IMR-90 (cell line): Measurements from ENCODE around the gene CCDC122. TPM values are rescaled to one million over a fixed set of nuclear protein-coding genes. Genes with fewer than 3 reads are reported as not detected.

Experiments used
- ATAC-seq: fragments of 200-7000 bp; cut with Tn5 transposase; 2 replicates; pipeline ENCODE4 v1.9.1; 2020; ENCODE audit warnings: low read depth, mild to moderate bottlenecking, moderate library complexity
- BruUV-seq: library from RNA; stranded (reverse); fragments of 400-500 nt; replicated peaks from 2 replicates; lab custom pipeline; 2021; lab: Mats Ljungman, UMichigan
- CTCF ChIA-PET: fragments of 300-600 bp; formaldehyde crosslinking; extraction: SDS; loops from one replicate; lab custom pipeline; 2021; ENCODE audit warnings: antibody characterized with exemption; lab: Yijun Ruan, JAX
- POLR2A ChIA-PET: fragments of 300-600 bp; sonication (Branson Sonifier 250); formaldehyde crosslinking; loops from one replicate; lab custom pipeline; 2022; ENCODE audit warnings: antibody characterized with exemption; ENCODE audit not compliant: unreplicated experiment; lab: Charles Lee
- DNase-seq: peaks from one replicate; pipeline ENCODE4 v3.0.0; 2013
- H2AFZ ChIP-seq: replicated peaks from 2 replicates; pipeline ENCODE3; 2013; ENCODE audit warnings: low read length, mild to moderate bottlenecking; ENCODE audit not compliant: poor library complexity
- H2AK5ac ChIP-seq: 2 replicates; pipeline ENCODE4 v1.6.1; 2013; ENCODE audit warnings: low read depth, low read length, inconsistent platforms
- H2AK9ac ChIP-seq: replicated peaks from 2 replicates; pipeline ENCODE3; 2013; ENCODE audit warnings: mild to moderate bottlenecking, low read depth, low read length, moderate library complexity; ENCODE audit not compliant: poor library complexity
- H2BK120ac ChIP-seq: 2 replicates; pipeline ENCODE4 v1.6.1; 2013; ENCODE audit warnings: low read depth, low read length, inconsistent platforms
- H2BK15ac ChIP-seq: 3 replicates; pipeline ENCODE4 v1.6.1; 2013; ENCODE audit warnings: low read depth, low read length, inconsistent platforms
- H2BK20ac ChIP-seq: 2 replicates; pipeline ENCODE4 v1.6.1; 2013; ENCODE audit warnings: low read depth, mild to moderate bottlenecking, inconsistent platforms, low read length, moderate library complexity
- H2BK5ac ChIP-seq: 2 replicates; pipeline ENCODE4 v1.6.1; 2013; ENCODE audit warnings: mild to moderate bottlenecking, low read depth, low read length, inconsistent platforms; ENCODE audit not compliant: poor library complexity, severe bottlenecking
- H3K14ac ChIP-seq: replicated peaks from 2 replicates; pipeline ENCODE4 v1.6.1; 2013; ENCODE audit warnings: low read depth, low read length, inconsistent platforms
- H3K18ac ChIP-seq: 2 replicates; pipeline ENCODE4 v1.6.1; 2013; ENCODE audit warnings: low read depth, low read length, control low read depth
- H3K23ac ChIP-seq: 2 replicates; pipeline ENCODE4 v1.6.1; 2013; ENCODE audit warnings: low read depth, low read length, inconsistent platforms
- H3K27ac ChIP-seq: 2 replicates; pipeline ENCODE4 v1.5.1; 2013; ENCODE audit warnings: mild to moderate bottlenecking, control low read depth, low read length; ENCODE audit not compliant: insufficient read depth
- H3K27me3 ChIP-seq: 2 replicates; pipeline ENCODE4 v1.6.1; 2013; ENCODE audit warnings: low read length; ENCODE audit not compliant: control insufficient read depth, insufficient read depth
- H3K36me3 ChIP-seq: 2 replicates; pipeline ENCODE4 v1.6.1; 2013; ENCODE audit warnings: low read length, mixed read lengths; ENCODE audit not compliant: control insufficient read depth, insufficient read depth
- H3K4ac ChIP-seq: 2 replicates; pipeline ENCODE4 v1.6.1; 2013; ENCODE audit warnings: low read depth, low read length, inconsistent platforms
- H3K4me1 ChIP-seq: 2 replicates; pipeline ENCODE4 v1.6.1; 2013; ENCODE audit warnings: low read length, mixed read lengths; ENCODE audit not compliant: control insufficient read depth, insufficient read depth
- H3K4me2 ChIP-seq: 2 replicates; pipeline ENCODE4 v1.6.1; 2013; ENCODE audit warnings: low read depth, mild to moderate bottlenecking, control low read depth, low read length, moderate library complexity
- H3K4me3 ChIP-seq: 2 replicates; pipeline ENCODE4 v1.5.1; 2013; ENCODE audit warnings: low read depth, mild to moderate bottlenecking, control low read depth, low read length, moderate library complexity; ENCODE audit not compliant: insufficient read depth
- H3K56ac ChIP-seq: 2 replicates; pipeline ENCODE4 v1.6.1; 2013; ENCODE audit warnings: low read length, inconsistent platforms; ENCODE audit not compliant: insufficient read depth; ENCODE audit errors: extremely low read depth
- H3K79me1 ChIP-seq, 2 experiments: 2 replicates each; pipeline ENCODE4 v1.6.1; 2013; ENCODE audit warnings: low read length in 2 of 2, inconsistent platforms in 1 of 2, low read depth in 1 of 2
- H3K9ac ChIP-seq: 2 replicates; pipeline ENCODE4 v1.6.1; 2013; ENCODE audit warnings: low read depth, low read length, control low read depth
- H3K9me1 ChIP-seq: 2 replicates; pipeline ENCODE4 v1.6.1; 2013; ENCODE audit warnings: low read length, inconsistent platforms; ENCODE audit not compliant: insufficient read depth
- H3K9me3 ChIP-seq: 2 replicates; pipeline ENCODE4 v1.6.1; 2013; ENCODE audit warnings: low read length; ENCODE audit not compliant: control insufficient read depth, insufficient read depth
- H4K20me1 ChIP-seq: 2 replicates; pipeline ENCODE4 v1.6.1; 2013; ENCODE audit warnings: low read length, inconsistent platforms; ENCODE audit not compliant: insufficient read depth
- H4K5ac ChIP-seq: 2 replicates; pipeline ENCODE4 v1.6.1; 2013; ENCODE audit warnings: mild to moderate bottlenecking, low read depth, low read length, control low read depth
- H4K8ac ChIP-seq, 2 experiments: 2 replicates each; pipeline ENCODE4 v1.6.1; 2013; ENCODE audit warnings: low read depth in 2 of 2, low read length in 2 of 2, control low read depth in 1 of 2, inconsistent platforms in 1 of 2
- H4K91ac ChIP-seq: 2 replicates; pipeline ENCODE4 v1.6.1; 2013; ENCODE audit warnings: low read depth, low read length, inconsistent platforms; ENCODE audit not compliant: insufficient read depth
- BHLHE40 ChIP-seq: fragments of 150-350 bp; IDR thresholded peaks from 2 replicates; pipeline ENCODE4 v1.6.1; 2016; ENCODE audit warnings: mild to moderate bottlenecking, low read depth, low read length
- CEBPB ChIP-seq: IDR thresholded peaks from 2 replicates; pipeline ENCODE4 v1.6.1; 2012; ENCODE audit warnings: low read depth, low read length, improper control_type of control experiment
- CHD1 ChIP-seq: IDR thresholded peaks from 2 replicates; pipeline ENCODE4 v1.6.1; 2012; ENCODE audit warnings: low read depth, low read length, improper control_type of control experiment
- CTCF ChIP-seq: conservative IDR thresholded peaks from 2 replicates; pipeline ENCODE4 v1.5.1; 2012; ENCODE audit warnings: mild to moderate bottlenecking, low read depth, low read length, improper control_type of control experiment
- ELK1 ChIP-seq: fragments of 150-350 bp; IDR thresholded peaks from 2 replicates; pipeline ENCODE4 v1.6.1; 2016; ENCODE audit warnings: low read depth, mild to moderate bottlenecking, low read length, moderate library complexity, borderline replicate concordance
- FOS ChIP-seq: fragments of 150-350 bp; IDR thresholded peaks from 2 replicates; pipeline ENCODE4 v1.6.1; 2016; ENCODE audit warnings: low read depth, low read length
- MAFK ChIP-seq: IDR thresholded peaks from 2 replicates; pipeline ENCODE4 v1.6.1; 2012; ENCODE audit warnings: low read depth, low read length, improper control_type of control experiment
- MAZ ChIP-seq: IDR thresholded peaks from 2 replicates; pipeline ENCODE4 v1.6.1; 2012; ENCODE audit warnings: low read depth, mild to moderate bottlenecking, low read length, improper control_type of control experiment, moderate library complexity, borderline replicate concordance
- MXI1 ChIP-seq: IDR thresholded peaks from 2 replicates; pipeline ENCODE4 v1.6.1; 2012; ENCODE audit warnings: low read depth, mild to moderate bottlenecking, low read length, moderate library complexity, borderline replicate concordance
- NFE2L2 ChIP-seq: fragments of 150-350 bp; IDR thresholded peaks from 2 replicates; pipeline ENCODE4 v1.6.1; 2016; ENCODE audit warnings: low read depth, mild to moderate bottlenecking, low read length
- POLR2A ChIP-seq: IDR thresholded peaks from 2 replicates; pipeline ENCODE4 v1.6.1; 2012; ENCODE audit warnings: mild to moderate bottlenecking, low read depth, low read length
- RAD21 ChIP-seq: IDR thresholded peaks from 2 replicates; pipeline ENCODE4 v1.6.1; 2012; ENCODE audit warnings: low read length, improper control_type of control experiment
- RCOR1 ChIP-seq: IDR thresholded peaks from 2 replicates; pipeline ENCODE4 v1.6.1; 2012; ENCODE audit warnings: mild to moderate bottlenecking, low read length, improper control_type of control experiment; ENCODE audit not compliant: insufficient replicate concordance
- RFX5 ChIP-seq: IDR thresholded peaks from 2 replicates; pipeline ENCODE4 v1.8.0; 2012; ENCODE audit warnings: low read depth, mild to moderate bottlenecking, low read length, moderate library complexity
- SMC3 ChIP-seq: fragments of 150-350 bp; IDR thresholded peaks from 2 replicates; pipeline ENCODE4 v1.6.1; 2016; ENCODE audit warnings: low read depth, mild to moderate bottlenecking, antibody characterized with exemption, low read length, moderate library complexity
- USF2 ChIP-seq: fragments of 150-350 bp; IDR thresholded peaks from 2 replicates; pipeline ENCODE4 v1.6.1; 2017; ENCODE audit warnings: mild to moderate bottlenecking, antibody characterized with exemption, low read length, low read depth
- dilution Hi-C: fragments of 300-500 bp; cut with HindIII; formaldehyde crosslinking; loops from one replicate; pipeline ENCODE4 v1.14.3; 2018; ENCODE audit warnings: low sequenced_read_pairs; ENCODE audit not compliant: unreplicated experiment
- in situ Hi-C: fragments of 300-500 bp; cut with MboI; formaldehyde crosslinking; loops from 3 replicates; pipeline ENCODE4 v1.14.3; 2019; ENCODE audit warnings: low sequenced_read_pairs, inconsistent platforms, mixed read lengths
- intact Hi-C: fragments of 100-400 bp; cut with micrococcal nuclease; formaldehyde crosslinking; loops from 2 replicates; pipeline ENCODE4 v1.10.0; 2022
- polyA plus RNA-seq, 3 experiments: library from polyadenylated mRNA; depleted of rRNA; stranded (reverse); fragments of >200 nt; gene quantifications; 2 replicates each; pipeline ENCODE4 v1.2.3, GENCODE V29; 2012; ENCODE audit warnings: low replicate concordance in 1 of 3
- total RNA-seq: library from RNA; depleted of rRNA; stranded (reverse); fragments of >200 nt; gene quantifications from 2 replicates; pipeline ENCODE4 v1.2.3, GENCODE V29; 2012

Gene CCDC122
- total and polyA plus RNA-seq, 2 of the 4 experiments (the other 2 are of a cell fraction): 0.70 to 0.72 TPM

- CTCF ChIA-PET: no interaction called here
- H3K27me3 ChIP-seq: no peaks in the 10 kb centered on the region
These were observed 77.0 kb downstream of the CCDC122 start for GRCh38 chr13:43802511-43802910.

More at GRCh38 chr13:43802511-43802910, 77.0 kb downstream of the CCDC122 start:
- Histone ChIP-seq H3K9me1 (peaks cover 6% of the 10 kb centered on the region), H3K9ac (no peak overlapping the region), H4K5ac (no peak overlapping the region), H3K4me2 (no peak overlapping the region), H2BK20ac (no peak overlapping the region), H3K4me3 (no peak overlapping the region), H2AK5ac (no peak overlapping the region), H2BK5ac (no peak overlapping the region), H4K20me1 (peaks cover 5% of the 10 kb centered on the region; the same call in 1 of the 2 replicates), H3K4ac (no peak overlapping the region), H3K18ac (no peak overlapping the region), H2AFZ (no peak overlapping the region), H2BK120ac (no peak overlapping the region), H3K14ac (no peak overlapping the region), H4K91ac (no peak overlapping the region), H3K27ac (no peak overlapping the region), H3K9me3 (no peaks in the 10 kb centered on the region), H2AK9ac (no peak overlapping the region), H3K79me1 (no peaks in the 10 kb centered on the region), H4K8ac (no peak overlapping the region), H3K36me3 (no peaks in the 10 kb centered on the region), H2BK15ac (no peak overlapping the region), H3K23ac (no peak overlapping the region), H3K4me1 (peaks cover 2% of the 10 kb centered on the region; the same call in 1 of the 2 replicates), H3K56ac (no peak overlapping the region)
- TF ChIP-seq CEBPB (no peak), MAZ (no peak), NFE2L2 (no peak), MAFK (no peak), SMC3 (no peak), MXI1 (no peak), CTCF (no peak), RFX5 (no peak), ELK1 (no peak), BHLHE40 (no peak), FOS (no peak), RAD21 (no peak), CHD1 (no peak), POLR2A (no peak), RCOR1 (no peak), USF2 (no peak)
- in situ Hi-C loops: no loop called here
- ATAC-seq (no peak), DNase-seq (no peak)
- dilution Hi-C loops: no loop called here
- BruUV-seq: no TSS peak
- POLR2A ChIA-PET: no interaction called here
- intact Hi-C loops: loop anchor here (5.0 to 10.0 kb wide), 2 partner anchors 830 to 1148 kb away; no protein-coding TSS in a partner anchor
